IPS-NIHi11 (cell line): Measurements from ENCODE around the gene CAPRIN2.

Experiments
- DNase-seq: peaks from one replicate; pipeline ENCODE4 v3.0.0; 2012; ENCODE audit warnings: mixed read lengths, low spot score

Gene CAPRIN2

DNA sequence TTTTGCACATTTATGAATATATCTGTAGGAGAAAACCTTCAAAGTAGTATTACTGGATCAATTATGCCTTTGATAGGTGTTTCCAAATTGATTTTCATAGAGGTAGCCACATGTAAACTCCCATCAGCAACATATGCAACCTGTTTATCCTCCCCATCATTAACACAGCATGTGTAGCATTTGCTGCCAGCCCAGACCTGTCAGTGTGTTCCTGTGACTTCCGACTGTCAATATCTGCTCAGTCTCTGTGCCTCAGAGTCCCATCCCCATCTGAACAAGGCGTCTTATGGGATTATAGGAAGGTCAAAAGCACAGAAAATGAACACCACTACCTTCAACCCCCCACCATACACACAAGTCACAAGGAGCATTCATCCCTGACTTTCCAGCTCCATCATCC, 9.5 kb upstream of the CAPRIN2 start:
- DNase-seq: no peak

DNA sequence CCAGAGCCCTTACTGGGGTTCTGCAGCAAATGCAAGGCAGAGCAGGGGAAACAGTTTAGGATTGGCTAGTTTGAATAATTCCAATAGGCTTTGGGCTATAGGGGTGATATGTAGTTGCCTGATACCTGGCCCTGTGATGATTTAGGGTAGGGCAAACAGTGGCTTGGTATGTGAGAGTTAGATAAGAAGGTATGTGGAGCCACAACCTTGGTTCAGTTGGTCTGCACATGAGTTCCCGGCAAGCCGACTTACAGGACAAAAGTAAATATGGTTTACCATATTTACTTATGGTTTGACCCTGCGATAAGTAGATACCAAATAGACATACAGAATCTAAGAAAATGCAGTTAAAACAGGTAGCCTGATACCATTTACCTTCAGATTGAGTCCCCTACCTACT, 8.3 kb upstream of the CAPRIN2 start:
- DNase-seq: no peak

DNA sequence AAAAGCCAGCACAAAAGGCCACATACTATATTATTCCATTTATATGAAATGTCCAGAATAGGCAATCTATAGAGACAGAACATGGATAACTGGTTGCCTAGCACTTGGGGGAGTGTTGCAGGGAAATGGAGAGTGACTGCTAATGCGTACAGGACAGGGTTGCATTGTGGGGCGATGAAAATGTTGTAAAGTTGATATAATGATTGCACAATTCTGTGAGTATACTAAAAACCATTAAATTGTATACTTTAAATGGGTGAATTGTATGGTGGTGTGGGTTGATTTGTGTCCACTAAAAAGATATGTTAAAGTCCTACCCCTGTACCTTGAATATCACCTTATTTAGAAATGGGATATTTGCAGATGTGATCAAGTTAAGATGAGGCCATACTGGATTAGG, 7.0 kb upstream of the CAPRIN2 start:
- DNase-seq: no peak

DNA sequence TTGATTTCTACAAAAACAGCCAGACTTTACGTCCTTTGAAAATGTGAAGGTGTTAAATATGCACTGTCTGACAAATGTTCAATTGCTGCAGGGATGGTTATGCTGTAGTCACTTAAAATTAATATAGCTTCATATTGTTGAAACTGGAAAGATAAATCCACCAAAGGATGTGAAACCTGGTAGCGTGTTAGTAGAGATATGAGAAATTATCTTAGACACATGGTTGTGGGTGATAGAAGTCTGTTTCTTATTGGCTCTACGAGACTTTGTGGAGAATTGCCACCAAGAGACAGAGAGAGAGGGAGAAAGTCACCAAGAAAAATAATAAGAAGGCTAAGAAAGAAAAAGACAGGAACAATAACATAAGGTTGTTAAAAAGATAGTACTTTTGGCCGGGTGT, 2.6 kb upstream of the CAPRIN2 start:
- no peak for DNase-seq

DNA sequence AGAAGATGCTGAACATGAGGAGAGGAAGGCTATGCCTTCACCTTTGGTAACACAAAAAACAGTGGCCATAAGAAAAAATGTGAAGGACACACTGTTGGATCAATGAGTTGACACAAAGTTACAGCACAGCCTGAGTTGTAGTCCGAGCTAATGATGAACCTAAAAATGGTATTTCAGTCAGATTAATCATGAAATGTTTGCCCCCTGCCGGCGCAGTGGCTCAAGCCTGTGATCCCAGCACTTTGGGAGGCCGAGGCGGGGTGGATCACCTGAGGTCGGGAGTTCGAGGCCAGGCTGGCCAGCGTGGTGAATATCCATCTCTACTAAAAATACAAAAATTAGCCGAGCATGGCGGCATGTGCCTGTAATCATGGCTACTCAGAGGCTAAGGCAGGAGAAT, 1.3 kb upstream of the CAPRIN2 start:
- no peak for DNase-seq

DNA sequence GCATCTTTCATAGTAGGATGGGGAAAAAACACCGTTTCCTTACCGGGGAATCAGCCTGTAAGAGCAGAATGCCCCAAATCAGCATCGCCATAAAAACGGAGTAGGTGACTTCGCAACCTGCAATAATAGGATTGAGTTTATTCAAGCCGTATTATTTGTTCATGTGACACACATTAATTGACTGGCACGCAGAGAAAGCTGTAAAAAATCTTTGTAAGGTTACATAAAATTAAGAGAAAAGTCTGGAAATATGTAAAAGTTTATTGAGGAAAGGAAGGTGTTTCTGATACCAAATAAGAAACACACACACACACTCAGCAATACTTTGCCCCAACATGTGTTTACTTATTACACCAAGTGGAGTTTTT, 628 bp upstream of the CAPRIN2 start:
- no peak for DNase-seq

DNA sequence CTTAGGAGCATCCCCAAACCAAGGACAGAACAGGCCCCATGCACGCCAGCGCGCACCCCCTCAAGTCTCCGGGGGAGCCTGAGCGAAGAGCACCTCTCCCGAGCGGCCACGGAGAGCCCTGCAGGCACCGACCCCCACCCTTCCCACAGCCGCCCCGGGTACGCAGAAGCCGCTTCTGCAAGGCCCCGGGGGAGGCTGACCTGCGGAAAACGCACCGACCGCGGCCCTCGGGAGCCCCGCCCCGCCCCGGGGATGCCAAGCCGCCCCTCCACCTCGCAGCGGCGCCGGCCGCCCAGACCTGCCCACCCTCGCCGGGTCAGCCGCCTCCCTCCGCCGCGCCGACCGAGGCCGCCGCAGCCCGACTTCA, 385 bp downstream of the CAPRIN2 start:
- no peak for DNase-seq

DNA sequence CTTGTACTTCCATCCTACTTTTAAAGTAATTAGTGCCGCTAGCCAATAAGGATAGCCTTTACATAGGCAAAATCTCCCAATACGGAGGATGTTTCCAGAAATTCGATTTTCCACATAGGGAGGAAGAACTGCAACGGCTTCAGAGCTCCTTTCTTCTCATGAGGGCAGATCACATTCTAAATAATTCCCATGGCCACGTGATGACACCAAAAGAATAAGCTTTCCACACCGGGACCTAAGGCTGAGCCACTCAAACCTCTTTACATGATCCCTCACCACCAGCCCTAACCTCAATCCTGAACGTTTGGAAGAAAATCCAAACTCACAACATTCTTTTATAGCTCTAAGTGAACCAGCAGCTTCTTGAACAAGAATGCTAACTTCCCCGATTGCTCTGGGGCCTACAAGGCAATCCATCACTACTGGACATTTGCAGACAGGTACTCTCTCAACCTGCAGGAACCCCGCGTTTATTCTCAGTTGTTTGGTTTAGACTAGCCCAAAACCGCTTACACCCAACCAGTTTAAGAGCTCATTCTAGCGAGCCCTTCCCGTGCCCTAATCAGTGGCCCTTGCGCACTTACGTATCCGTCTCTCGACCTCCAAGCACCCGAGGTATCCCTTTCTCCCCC, 884 bp downstream of the CAPRIN2 start:
- DNase-seq: no peak

DNA sequence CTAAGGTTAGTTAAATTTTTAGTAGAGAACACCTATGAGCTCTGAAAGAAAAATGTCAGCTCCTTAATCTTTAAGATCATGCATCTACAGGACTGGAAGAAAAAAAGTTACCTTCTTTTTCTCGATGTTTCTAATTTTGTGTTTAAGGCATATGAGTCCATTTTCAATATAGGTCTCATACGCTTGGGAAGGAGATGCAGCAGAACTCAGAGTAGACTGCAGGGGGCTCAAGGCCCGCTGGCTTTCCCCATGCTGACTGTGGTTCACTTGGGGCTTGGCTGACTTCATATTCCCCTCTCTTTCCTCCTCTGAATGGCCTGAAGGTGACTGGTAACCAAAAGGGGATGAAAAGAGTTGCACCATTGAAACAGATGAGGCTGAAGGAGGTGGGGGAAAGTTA, 1.5 kb downstream of the CAPRIN2 start:
- DNase-seq: peak; percentile 43

DNA sequence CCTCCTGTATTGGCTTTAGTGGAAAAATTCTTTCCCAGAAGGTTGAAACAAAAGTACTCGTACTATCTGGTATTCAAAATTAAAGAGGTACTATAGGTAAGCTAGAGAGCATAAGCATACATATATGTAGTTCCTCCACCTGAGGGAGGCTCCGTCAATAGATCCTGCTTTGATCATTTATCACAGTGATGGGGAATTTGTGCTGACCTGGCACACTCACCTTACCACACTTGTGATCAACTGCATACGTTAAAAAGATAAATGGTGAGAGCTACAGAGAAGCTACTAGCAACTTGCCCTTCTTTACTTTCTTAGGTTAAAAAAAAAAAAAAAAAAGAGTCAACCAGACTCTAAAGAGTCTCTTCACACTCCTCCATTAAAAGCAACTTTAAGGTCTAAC, 2.5 kb downstream of the CAPRIN2 start:
- no peak for DNase-seq

DNA sequence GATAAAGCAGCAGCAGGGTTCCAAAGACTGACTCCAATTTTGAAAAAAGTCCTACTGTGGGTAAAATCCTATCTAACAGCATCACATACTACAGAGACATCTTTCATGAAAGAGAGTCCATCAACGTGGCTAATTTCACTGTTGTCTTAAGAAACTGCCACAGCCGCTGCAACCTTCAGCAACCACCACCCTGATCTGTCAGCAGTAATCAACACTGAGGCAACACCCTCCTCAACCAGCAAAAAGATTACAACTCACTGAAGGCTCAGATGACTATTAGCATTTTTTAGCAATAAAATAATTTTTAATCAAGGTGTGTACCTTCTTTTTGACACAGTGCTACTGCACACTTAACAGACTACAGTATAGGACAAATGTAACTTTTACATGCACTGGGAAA, 6.6 kb downstream of the CAPRIN2 start:
- no peak for DNase-seq

DNA sequence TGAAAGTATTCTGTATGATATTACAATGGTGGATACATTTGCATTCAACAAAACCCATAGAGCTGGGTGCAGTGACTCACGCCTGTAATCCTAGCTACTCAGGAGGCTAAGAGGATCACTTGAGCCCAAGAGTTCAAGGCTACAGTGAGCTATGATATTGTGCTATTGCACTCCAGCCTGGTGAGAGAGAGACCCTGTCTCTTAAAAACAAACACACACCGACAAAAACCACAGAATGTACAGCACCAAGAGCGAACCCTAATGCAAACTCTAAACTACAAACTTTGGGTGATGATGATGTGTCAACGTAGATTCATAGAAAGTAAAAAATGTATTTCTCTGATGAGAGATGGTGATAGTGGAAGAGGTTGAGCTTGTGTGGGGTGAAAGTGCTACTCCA, 8.6 kb downstream of the CAPRIN2 start:
- no peak for DNase-seq

DNA sequence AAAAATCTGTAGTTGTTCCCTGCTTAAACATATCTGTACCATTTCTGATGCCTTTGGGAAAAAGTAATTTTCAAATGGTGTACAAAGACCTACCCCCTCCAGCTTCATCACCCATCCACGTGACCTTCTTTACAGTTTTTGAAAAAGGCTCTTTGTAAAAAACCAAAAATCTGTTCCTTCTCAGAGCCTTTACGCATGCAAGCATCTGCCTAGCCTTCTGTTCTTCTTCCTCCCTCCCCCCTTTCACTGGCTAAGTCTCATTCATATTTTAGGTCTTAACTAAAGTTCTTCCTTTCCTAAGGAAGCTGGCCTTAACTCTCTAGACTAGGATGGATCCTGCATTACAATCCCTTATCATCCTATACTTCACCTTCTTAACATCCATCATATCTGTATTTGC, 10.4 kb downstream of the CAPRIN2 start:
- no peak for DNase-seq

DNA sequence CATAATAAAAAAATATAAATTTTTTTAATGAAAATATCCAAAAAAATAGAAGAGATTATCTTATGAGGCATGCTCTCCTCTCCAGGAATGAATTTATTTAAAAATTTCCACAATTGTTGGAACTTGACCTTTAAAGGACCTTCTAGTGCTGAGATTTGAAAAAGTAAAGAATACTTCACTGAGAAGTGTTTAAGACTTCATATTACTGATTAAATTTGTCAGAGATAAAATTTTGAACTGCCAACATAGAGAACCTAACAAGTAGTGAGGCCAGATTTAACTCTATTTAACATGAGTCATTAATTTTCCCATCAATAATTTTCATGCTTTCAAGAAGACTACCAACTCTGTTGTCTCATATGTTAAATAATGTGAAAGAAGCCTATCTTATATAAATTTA, 14.5 kb downstream of the CAPRIN2 start:
- no peak for DNase-seq

DNA sequence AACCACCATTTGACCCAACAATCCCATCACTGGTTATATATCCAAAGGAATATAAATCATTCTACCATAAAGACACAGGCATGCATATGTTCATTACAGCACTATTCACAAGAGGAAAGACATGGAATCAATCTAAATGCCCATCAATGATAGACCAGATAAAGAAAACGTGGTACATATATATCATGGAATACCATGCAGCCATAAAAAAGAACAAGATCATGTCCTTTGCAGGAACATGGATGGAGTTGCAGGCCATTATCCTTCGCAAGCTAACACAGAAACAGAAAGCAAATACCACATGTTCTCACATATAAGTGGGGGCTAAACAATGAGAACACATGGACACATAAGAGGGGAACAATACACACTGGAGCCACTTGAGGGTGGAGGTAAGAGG, 15.7 kb downstream of the CAPRIN2 start:
- DNase-seq: no peak

DNA sequence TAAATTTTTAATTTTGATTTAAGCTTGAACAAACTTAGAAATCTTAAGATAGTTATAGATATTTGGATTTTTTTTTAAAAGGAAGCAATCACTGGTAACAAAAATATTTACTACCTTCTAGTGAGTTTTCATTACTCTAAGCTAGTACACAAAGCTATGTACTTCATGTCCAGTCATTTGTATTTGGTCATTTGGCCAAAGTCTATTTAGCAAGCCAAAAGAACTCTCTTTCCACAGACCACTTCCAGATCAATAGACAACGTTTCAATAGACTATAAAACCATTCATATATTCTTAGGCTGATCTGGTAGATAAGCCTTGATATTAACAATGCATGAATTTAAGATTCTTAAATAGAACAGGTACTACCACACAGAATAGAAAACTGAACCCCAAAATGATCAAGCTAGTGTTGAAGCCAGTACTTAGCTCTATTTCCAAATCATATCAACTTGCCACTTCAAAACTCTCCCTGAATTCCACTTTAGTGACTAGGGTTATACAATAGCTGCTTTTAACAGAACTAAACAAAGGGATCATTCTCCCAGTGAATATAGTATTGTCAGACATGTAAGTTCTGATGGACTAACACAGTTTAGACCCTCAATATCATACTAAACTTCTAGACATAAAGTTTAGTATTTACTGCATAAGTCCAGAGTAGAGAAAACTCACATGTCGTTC, 21.7 kb downstream of the CAPRIN2 start:
- no peak for DNase-seq

DNA sequence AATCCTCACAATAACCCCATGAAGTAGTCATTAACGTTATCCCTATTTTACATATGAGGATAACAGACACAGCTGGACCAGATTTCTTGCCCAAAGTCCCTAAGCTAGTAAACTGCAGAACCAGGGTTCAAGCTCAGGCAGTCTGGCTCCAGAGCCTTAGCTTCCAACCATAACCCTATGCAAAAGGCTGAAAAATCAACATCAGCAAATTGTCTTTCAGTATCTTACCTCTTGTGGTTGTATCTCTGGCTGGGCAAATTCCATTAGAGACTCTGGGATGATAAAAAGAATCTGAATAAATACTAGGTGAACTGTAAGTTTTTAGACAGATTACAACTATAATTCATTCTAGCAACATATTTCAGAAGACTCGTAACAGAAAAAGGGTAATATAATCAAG, 24.7 kb downstream of the CAPRIN2 start:
- no peak for DNase-seq

DNA sequence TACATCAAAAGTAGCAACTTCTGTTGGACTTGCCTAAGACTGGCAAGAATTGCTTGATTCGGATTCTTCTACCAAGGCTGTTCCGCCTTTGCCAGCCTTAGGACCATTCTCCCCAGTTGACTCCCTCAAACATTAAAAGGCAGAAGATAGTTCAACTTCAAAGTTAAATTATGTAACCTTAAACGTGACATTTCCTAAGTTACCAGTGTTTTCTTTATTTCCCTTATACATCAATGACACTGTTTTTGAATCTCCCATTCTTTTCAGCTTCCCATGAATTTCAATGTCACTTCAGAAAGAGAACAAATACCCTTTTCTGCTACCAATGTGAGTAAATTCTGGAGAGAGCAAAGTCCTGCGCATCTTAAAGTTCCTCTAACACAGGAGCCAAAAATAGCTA, 25.2 kb downstream of the CAPRIN2 start:
- DNase-seq: no peak

DNA sequence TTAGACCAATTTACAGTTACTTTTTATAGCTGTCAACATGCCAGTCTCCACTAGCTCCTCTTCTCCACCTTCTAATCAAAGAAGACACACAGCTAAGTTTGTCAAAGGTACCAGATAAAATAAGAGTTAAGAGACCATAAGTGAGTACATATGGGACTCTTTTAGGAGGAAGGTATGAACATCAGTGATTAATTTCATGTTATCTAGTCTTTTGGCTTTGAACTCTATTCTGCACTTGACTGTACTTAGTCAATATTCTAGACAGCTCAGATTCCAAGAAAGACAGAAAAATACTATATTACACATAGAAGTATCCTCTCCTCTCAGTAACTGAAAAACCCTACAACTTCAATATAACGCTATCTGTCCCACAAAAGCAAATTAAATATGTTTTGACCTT, 28.1 kb downstream of the CAPRIN2 start:
- no peak for DNase-seq

DNA sequence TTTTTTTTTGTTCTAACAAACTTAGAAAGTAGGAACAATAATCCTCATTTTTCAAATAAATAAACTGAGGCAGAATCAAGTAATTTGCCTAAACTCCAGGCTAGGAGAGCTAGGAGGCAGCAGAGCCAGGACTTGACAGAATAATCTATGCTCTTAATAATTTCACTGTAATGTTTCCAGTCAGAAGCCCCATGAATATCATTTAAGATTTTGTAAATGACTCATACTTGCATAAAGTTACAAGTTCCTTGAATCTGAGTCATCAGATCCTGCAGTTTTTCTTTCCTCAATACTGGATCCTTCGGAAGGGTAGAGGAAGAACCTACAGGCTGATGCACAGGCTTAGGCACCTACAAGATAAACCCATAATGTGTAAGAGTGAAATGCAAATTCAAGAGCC, 29.0 kb downstream of the CAPRIN2 start:
- DNase-seq: no peak

DNA sequence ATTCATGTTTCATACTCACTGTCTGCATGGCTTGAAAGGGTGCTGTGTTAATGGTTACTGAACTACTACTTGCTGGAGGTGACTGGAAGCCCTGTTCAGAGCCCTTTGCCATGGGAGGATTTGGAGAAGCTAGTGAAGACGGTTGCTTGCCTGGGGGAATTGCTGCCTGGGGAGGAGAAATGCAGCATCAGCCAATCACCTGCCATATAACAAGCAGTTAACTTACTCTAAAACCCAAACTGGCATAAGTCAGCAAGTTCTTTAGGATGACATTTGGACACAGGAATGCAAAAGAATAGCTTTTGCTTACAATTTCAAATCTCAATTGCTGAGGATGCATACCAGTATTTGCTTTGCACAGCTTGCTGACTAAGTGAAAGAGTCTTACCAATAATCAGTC, 35.7 kb downstream of the CAPRIN2 start:
- no peak for DNase-seq

DNA sequence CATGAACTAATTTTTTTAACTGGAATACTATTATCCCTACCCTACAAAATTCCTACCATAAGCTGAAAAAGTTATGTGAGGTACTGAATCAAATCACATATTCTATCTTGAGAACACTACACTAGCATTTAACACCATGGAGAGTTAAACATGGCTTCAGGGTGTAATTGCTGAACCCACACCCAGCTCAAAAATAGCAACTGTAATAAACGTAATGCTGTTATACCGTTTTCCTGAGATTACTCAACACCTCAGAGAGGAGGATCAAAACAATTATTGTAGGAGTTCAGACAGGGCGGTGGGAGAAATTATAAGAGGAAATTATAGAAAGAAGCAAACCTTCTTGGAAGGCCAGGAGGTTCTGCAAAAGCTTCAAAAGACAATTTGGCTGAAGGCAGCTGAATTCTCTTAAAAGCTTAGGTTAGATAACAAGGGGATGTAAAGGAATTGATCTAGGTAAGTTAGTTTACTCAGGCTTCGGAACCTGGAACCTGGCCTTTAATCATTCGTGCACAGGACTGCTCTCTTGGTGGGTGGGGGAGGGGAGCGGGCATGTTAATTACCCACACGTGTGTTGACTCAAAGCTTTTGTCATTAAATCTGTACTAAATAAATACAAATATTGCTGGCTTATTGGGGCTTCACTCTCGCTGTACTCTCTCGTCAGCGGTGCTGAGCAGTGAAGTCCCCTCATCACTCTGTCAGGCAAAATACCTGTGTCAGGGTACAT, 47.0 kb downstream of the CAPRIN2 start:
- DNase-seq: no peak

DNA sequence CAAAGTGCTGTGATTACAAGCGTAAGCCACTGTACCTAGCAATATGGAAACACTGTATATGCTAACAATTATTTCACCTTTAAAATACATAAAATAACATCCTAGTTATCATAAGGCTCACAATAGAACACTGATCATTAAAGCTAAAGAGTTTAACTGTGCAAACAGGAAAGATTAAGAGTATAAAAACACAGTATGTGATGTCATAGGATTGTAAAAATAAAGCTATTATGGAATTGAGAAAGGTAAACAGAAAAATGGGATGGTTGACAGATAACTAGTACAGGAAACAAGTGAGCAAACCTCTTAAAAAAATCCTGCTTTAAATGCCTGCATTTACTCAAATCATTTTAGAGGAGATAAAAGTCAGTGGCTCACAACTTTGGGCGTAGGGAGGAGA, 48.3 kb downstream of the CAPRIN2 start:
- no peak for DNase-seq

DNA sequence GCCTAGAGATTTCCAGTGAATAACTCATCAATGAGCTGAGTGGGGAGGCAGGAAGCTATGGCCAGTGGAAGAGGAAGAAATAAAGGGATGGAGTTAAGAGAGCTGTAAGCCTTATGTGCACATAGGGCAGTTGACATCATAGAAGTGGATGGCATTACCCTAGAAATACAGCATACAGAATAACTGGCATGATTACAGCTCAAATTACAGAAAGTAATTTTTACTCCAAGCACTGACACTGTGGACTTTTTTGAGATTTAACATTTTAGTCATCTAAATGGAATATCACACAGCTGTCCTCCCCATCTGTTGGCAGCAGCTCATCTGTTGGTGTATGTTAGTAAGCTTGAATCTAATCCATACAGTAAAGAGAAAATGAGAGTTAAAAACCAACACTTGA, 53.7 kb downstream of the CAPRIN2 start:
- DNase-seq: no peak
